Renal pelvis (tissue), 12 donors: ENCODE results near the gene IRS4. TPM values are rescaled to one million over a fixed set of nuclear protein-coding genes. Genes with fewer than 3 reads are reported as not detected.

Source experiments
- DNase-seq: peaks from one replicate; pipeline ENCODE4 v3.0.0-alpha.2; 2013
- long read RNA-seq, 16 experiments: transcript quantifications; one replicate each; lab custom pipeline, GENCODE V29; 2026
- polyA plus RNA-seq, 3 donors: library from polyadenylated mRNA; unstranded; fragments of 120-200 nt; gene quantifications; one replicate each; pipeline ENCODE4 v1.2.1, GENCODE V29; 2013; ENCODE audit not compliant: insufficient read length in 3 of 3

Gene IRS4
- polyA plus RNA-seq, result 1 to 10 TPM; 1.2 to 2.3 (median 1.6) TPM
- long read RNA-seq, donor 1, result 0 reads
- long read RNA-seq, donor 2, partial matches to known transcripts, result 0 of 4 reads
- long read RNA-seq, donor 2, other reads (novel, unspliced or antisense), result 0 of 4 reads
- long read RNA-seq, donor 3, result 0 reads
- long read RNA-seq, donor 4, result 0 reads
- long read RNA-seq, donor 5, partial matches to known transcripts, result 0 of 1 reads
- long read RNA-seq, donor 5, other reads (novel, unspliced or antisense), result 0 of 1 reads
- long read RNA-seq, donor 6, partial matches to known transcripts, result 0 of 1 reads
- long read RNA-seq, donor 6, other reads (novel, unspliced or antisense), result 0 of 1 reads
- long read RNA-seq, donor 7, transcript IRS4-201 (1 exons, 3,928 nt), result major isoform, 5 of 5 reads
- long read RNA-seq, donor 7, partial matches to known transcripts, result 0 of 5 reads
- long read RNA-seq, donor 7, other reads (novel, unspliced or antisense), result 0 of 5 reads
- long read RNA-seq, donor 8, partial matches to known transcripts, result 0 of 2 reads
- long read RNA-seq, donor 8, other reads (novel, unspliced or antisense), result 0 of 2 reads
- long read RNA-seq, donor 9, partial matches to known transcripts, result 0 of 3 reads
- long read RNA-seq, donor 9, other reads (novel, unspliced or antisense), result 0 of 3 reads
- long read RNA-seq, donor 10, result 0 reads
- long read RNA-seq, donor 11, result 0 reads
- long read RNA-seq, donor 12, partial matches to known transcripts, result 0 of 2 reads
- long read RNA-seq, donor 12, other reads (novel, unspliced or antisense), result 0 of 2 reads
- long read RNA-seq, donor 13, result 0 reads
- long read RNA-seq, donor 14, transcript IRS4-201 (1 exons, 3,928 nt), result major isoform, 5 of 5 reads
- long read RNA-seq, donor 14, partial matches to known transcripts, result 0 of 5 reads
- long read RNA-seq, donor 14, other reads (novel, unspliced or antisense), result 0 of 5 reads
- long read RNA-seq, donor 15, partial matches to known transcripts, result 0 of 3 reads
- long read RNA-seq, donor 15, other reads (novel, unspliced or antisense), result 0 of 3 reads
- long read RNA-seq, donor 16, result 0 reads

DNA sequence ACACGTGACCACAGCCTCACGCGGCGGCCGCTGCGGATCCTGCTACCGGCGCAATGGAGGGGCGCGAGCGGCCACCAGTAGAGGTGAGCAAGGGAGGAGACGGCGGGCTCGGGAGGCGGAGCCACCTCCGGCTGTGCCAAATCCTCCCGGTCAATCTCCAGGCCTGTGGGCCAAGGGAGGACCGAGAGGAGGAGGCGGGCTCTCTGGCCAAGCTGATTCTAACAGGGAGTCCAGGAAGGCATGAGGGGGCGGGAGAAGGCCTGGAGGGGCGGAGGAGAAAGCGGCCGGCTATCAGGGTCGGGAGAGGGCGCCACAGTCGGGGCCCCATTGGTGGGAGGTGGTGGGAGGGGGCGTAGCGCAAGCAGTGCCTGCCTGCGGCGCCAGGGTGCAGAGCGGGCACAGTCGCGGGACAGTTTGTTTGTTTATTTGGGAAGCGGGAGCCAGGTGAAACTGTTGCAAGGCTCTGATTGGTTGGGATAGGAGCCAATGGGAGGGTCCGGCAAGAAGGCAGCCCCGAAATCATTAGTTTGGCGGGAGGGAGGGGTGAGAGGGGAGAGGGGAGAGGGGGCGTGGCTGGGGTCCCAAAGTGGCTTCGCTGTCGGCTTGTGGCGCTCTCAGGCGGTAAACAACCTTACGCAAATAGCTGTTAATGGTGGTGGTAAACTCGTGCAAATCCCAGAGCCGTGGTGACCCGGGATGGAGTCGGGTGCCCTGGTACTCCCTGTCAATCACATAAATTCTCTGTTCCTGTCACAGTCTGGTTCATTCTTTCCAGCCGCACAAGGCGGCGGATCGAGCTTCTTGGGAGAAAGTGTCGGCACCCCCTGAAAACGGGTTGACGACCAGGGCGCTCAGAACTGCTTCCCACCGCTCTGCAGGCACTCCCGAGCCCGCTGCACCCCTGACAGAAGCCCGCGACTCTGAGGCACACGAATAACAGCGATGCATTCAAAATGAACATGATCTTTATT lies at the start of gene IRS4:
Gene IRS4, minus strand, starts transcription at position 55 of the 971 bp plus-strand sequence.
- peak; percentile 70 for DNase-seq

DNA sequence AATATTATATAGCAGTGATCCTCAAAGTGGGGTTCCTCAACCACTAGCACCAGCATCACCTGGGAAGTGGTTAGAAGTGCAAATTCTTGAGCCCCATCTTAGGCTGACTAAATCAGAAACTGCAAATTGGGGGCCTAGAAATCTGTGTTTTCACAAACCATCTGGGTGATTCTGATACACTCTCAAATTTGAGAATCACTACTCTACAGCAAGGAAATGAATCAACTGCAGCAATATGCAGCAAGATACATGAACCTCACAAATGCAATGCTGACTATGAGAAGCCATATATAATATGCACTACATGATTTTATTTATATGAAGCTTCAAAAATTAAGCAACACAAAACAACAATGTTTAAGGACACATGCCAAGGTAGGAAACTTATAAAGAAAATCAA lies 36.2 kb upstream of the IRS4 start:
- no peak for DNase-seq

DNA sequence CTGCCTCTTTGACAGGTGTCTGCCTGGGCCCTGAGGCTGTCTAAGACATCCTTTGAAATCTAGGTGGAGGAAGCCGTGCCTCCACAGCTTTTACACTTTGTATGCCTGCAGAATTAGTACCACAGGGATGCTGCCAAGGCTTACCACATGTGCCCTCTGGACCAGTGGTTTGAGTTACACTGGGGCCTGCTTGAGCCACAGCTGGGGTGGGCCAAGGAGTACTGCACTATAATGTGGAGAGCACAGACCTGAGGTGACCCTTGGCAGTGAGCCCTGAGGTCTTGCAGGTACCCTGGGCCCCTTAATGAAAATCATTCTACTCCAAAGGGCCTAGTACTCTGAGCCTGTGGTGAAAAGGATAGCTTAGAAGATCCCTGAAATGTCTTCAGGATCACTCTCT lies 27.2 kb upstream of the IRS4 start:
- DNase-seq, result no peak

DNA sequence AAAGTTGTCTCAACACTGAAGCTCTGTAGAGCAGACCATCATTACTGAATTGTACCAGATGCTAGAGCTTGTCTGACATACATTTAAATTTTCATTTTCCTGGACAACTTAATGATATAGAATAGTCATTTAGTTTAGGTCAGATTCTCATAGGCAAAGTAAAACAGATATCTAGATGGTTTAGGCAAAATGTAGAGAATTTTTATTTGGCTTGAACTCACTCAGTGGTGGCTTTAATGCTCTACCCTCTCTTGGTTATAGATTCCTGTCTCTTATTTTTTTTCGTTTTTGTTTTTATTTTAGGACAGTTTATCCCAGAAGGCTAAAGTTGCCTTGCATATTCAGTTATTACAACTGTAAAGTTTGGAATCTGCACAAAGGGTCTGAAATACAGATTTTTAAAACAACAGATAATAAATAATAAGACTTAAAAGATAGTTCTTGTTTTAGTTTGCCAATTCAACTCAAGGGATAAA lies 4.0 kb upstream of the IRS4 start:
- no peak for DNase-seq

DNA sequence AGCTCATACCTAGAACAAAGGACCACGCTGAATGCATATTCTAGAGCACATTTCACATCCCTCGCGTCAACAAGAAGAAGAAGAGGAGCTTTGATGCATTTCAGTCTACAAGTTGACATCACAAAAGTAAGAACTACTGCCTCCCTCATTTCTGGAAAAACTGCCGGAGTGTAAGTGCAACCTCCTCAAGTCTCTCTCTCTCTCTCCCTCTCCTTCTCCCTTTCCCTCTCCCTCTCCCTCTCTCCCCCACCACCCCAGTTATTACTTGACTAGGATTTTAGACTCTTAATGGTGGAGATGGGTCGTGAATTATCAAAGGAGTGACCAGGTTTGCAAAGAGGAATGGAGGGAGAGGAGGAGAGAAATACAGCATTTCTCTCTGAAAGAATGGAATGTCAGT lies 1.4 kb upstream of the IRS4 start:
- DNase-seq, result no peak

DNA sequence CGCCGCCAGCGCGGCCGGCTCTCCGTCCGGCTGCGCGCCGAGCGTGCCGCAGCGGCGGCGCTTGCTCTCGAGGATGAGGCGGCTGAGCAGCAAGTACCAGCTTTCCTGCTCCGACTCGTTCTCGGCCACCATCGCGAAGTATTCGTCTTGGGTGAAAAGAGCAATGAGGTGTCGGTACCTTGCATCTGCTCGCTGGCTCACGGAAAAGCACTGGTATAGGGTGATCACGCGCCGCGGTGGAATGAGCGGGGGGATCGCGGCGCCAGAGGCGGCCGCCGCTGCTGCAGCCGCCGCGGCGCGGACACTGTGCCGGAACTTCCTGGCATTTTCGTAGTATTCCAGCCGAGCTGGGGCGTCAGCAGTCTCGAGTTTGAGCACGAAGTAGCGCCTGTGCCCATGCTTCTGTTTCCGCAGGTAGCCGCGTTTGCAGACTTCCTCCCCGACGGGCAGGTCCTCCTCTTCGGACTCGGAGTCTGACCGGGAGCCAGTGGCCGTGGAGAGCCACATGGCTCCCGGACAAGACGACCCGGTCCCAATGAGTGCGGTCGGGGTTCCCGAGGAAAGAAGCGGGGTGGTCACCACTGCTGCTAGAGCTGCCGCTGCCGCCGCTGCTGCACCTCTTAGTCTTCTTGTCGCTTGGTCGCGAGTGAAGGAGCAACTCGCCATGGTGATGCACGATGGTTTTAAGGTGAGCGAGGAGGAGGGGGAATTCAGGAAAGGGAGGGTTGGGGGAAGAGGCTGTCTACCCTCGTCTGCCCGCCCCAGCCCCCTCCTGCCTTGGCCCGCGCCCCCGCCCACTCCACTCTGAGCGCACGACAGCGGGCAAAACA lies 469 bp downstream of the IRS4 start:
- DNase-seq, result no peak

DNA sequence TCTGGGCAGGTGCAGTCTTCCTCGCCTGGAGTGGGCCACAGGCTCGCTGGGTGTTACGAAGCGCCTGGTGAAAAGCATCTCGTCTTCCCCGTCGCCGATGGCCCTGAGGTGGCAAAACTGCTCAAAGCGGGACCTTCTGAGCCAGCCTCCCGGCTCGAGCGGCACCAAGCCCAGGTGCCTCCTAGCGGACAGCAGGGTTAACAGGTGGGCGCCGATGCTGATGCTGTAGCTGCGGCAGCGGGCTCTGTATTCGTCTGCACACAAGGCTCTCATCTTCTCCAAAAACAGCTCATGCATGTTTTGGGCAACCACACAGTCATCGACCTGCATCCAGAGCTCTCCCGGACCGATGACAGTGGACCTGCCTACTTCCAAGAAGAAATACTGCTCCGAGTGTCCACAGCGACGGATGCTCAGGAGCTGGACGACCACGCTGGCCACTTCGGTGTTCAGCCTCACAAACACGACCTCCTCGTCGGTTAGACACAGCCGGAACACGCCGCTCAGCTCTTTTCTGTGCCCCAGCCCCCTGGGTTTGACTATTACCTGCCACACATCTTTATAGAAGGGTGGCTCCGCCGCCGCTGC lies 1.2 kb downstream of the IRS4 start:
- no peak for DNase-seq

DNA sequence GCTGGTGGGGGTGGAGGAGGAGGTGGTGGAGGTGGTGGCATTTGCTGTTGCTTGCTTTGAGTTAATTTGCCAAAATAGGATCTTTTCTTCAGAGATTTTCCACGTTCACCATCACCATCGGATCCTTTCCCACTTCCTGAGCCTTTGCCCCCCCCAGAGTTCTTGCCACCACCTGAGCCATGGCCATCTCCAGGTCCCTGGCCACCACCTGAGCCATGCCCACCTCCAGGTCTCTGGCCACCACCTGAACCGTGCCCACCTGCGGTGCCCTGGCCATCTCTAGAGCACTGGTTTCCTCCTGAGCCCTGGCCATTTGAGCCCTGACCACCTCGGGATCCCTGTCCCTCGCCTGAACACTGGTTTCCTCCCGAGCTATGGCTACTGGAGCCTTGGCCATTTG lies 1.9 kb downstream of the IRS4 start:
- DNase-seq, result no peak

DNA sequence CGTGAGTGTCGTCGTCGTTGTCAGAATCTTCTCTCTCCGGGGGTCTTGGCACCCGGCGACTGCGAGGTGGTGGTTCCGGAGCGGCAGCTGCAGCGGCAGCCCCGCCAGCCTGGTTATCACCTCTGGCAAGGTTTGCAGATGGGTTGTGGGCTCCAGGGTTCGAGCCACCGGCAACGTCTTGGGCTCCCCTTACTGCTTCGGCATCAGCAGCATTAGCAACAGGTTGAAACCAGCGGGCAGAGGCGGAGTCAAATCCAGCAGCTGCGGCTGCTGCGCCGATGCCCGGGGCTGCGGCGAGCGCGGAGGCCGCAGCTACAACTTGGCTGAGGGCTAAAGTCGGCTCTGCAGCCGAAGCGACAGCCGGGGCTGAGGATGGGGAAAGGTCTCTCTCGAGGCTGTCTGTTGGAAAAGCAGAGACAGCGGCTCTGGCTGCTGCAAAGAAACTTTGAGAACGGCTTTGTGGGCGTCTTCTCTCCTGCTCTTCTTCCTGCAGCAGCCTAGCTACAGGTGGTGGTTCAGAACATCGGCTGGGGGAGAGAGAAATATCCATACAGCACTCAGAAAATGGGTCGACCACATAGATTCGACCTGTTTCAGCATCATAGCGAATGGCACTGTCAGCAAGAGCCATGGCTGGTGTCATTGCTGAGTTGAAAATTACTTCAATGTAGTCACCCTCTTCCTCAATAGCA lies 3.6 kb downstream of the IRS4 start:
- DNase-seq, result no peak

DNA sequence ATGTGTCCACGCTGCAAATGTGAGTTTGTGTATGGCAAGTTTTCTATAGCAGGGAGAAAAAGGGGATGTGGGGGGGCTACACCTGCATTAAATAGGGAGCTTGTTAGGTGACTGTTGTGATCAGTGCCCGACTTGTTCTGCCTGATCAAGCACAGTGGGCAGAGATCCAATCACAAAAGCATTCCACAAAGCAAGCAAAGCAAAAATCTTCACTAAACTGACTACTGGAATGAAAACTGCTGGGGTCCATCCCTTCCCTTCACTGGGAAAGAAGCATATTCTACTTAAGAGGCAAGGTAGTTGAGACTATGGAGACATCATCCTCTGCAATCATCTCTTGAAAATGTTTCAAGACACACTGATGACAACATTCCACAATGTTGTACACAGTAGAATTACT lies 5.2 kb downstream of the IRS4 start:
- DNase-seq, result no peak

DNA sequence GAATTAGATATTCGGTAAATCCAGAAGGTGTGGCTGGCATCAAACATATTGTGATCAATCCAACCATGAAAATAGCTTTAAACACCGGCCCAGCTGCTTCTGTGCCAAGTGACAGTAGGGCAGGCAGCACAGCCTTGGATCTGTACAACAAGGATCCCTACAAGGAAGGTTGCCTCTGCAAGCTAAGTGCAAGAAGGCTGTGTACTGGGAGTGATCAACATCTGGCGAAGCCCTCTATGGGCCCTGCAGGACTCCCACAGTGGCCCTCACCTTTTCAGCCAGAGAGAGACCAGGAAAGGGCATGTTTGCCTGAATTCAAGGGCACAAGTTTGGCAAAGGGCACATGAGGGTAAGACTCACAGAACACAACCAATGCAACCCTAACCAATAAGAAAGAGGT lies 9.6 kb downstream of the IRS4 start:
- DNase-seq, result no peak

DNA sequence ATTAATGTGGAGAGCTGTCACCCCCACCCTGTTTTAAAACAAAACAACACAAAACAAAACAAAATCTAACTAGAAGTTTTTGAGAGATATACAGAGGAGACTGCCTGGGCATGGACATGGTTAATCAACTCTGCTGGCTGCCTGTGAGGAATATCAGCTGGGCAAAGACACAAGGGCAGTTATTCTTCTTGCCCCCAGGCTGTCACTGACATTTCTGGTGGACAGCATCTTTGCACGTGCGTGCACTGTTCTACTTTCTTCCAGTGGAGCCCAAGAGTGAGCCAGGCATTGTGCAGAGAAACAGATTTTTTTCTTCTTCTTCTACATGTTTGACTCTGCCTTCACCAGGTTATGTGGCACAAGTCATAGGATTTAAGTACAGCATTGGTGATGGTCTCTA lies 13.8 kb downstream of the IRS4 start:
- no peak for DNase-seq

DNA sequence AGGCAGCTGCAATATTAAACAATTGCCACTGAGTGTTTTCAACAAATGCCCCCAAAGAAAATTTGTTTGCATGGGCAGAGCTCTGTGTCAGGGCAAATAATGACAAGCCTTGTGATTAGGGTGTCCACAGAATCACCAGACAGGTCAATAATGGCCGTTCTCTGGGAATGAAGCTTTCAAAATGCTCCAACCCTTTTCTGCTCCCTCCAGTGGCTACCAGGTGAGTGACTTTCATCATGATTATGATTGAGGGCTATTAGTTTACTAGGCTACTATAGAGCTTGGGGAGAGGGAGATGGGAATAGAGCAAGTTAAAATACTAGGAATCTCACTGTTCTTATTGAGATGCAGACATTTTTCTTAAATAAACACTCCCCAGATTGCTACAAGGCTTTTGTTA lies 23.5 kb downstream of the IRS4 start:
- no peak for DNase-seq

DNA sequence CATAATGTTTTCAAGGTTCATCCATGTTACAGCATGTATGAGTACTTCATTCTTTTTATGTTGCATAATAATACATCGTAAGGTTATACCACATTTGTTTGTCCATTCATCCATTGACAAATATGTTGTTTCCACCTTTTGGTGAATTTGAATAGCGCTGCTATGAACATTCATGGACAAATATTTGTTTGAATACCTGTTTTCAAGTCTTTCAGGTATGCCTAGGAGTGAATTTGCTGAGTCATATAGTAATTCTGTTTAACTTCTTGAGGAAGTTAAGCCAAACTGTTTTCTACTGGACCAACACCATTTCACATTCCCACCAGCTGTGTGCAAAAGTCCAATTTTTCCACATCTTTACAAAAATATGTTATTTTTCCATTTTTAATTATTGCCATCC lies 31.5 kb downstream of the IRS4 start:
- DNase-seq, result no peak

DNA sequence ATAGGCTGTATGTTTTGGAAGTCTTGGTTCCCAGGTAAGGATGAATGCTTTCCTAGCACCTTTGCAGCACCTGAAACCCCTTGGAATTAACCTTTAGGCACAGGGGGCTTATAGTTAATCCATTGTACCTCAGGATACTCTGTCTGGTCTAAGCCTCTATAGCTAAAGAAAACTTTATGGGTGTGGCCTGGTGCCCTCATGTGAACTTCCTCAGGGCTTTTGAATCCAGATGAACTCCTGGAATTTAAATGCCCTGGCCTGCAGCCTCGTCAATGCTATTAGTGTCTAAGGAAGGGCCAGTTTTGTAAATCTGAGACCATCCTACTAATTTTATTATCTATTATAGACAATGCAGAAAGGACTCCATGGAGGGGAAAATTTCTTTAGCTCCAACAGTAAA lies 33.8 kb downstream of the IRS4 start:
- DNase-seq, result no peak

DNA sequence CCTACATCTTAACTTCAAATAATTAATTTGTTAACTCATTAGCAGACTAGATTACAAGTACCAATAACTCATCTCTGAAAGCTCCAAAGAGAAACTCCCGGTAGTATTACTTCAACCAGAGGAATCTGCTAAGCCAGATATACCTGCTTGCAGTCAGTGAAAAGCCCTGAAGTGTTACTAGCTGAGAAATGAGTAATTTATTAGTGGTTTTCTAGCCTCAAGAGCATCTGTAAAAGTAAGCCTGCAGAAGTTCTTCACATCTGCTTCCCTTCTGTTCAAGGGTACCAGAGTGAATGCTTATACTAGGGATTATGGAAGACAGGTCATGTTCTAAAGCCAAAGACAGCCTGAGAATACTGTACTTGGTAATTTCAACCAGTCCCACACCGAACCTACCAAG lies 34.7 kb downstream of the IRS4 start:
- DNase-seq, result no peak

DNA sequence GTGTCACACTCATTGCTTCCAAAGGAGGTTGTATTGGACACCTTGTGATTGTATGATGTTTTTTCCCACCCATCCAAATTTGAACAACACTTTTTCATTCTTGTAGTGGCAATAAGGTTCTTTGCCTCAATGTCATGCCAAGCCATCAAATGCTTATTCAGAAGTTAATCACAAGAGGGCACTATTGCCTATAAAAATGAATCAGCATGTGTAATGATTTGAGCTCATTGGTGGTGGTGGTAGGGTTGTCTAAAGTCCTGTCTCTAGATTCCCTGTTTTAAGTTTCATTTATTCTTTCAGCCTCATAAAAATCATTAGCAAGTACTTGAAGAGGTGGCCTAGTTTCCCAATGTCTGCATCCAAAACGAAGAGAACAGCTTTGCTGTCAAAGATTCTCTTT lies 37.0 kb downstream of the IRS4 start:
- DNase-seq, result peak; percentile 20

DNA sequence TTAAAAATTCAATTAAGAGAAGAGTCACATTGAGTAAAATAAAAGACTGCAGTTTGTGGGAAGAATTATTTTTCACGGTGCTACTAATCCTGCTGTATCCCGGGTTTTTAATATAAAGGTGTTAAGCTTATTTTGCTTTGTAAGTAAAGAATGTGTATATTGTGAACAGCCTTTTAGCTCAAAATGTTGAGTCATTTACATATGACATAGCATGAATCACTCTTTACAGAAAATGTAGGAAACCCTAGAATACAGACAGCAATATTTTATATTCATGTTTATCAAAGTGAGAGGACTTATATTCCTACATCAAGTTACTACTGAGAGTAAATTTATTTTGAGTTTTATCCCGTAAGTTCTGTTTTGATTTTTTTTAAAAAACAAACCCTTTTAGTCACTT lies 39.7 kb downstream of the IRS4 start:
- DNase-seq, result no peak
